HepG2 (cell line): ENCODE measurements around the gene ATAD3C. TPM values are rescaled to one million over a fixed set of nuclear protein-coding genes. Genes with fewer than 3 reads are reported as not detected.
A peak's percentile ranks its signal among the peaks of the same experiment; 100 is the strongest.

Experiments
- ARID4A ChIP-seq: sonication (generic); formaldehyde crosslinking; IDR thresholded peaks from 2 replicates; pipeline ENCODE4 v1.5.0; 2020; ENCODE audit warnings: mild to moderate bottlenecking, missing genetic modification reagents, borderline replicate concordance
- ARNTL ChIP-seq: sonication (generic); formaldehyde crosslinking; IDR thresholded peaks from 2 replicates; pipeline ENCODE4 v1.4.0; 2020; ENCODE audit warnings: mild to moderate bottlenecking, missing genetic modification reagents
- CBX5 ChIP-seq: sonication (generic); formaldehyde crosslinking; IDR thresholded peaks from 2 replicates; pipeline ENCODE4 v1.4.0; 2020; ENCODE audit warnings: missing genetic modification reagents, borderline replicate concordance
- DBP ChIP-seq: sonication (generic); formaldehyde crosslinking; IDR thresholded peaks from 2 replicates; pipeline ENCODE4 v1.4.0; 2020; ENCODE audit warnings: missing genetic modification reagents; ENCODE audit errors: not compliant biosample characterization
- FOXM1 ChIP-seq: sonication (generic); formaldehyde crosslinking; IDR thresholded peaks from 2 replicates; pipeline ENCODE4 v1.5.0; 2020; ENCODE audit warnings: missing genetic modification reagents
- HOXA5 ChIP-seq: sonication (generic); formaldehyde crosslinking; IDR thresholded peaks from 2 replicates; pipeline ENCODE4 v1.4.0; 2020; ENCODE audit warnings: missing genetic modification reagents
- LBX2 ChIP-seq: sonication (generic); formaldehyde crosslinking; IDR thresholded peaks from 2 replicates; pipeline ENCODE4 v1.5.0; 2020; ENCODE audit warnings: missing genetic modification reagents, mild to moderate bottlenecking, borderline replicate concordance
- MLX ChIP-seq: IDR thresholded peaks from 2 replicates; pipeline ENCODE4 v1.6.1; 2016
- MXD3 ChIP-seq: IDR thresholded peaks from 2 replicates; pipeline ENCODE4 v1.6.1; 2016; ENCODE audit warnings: mild to moderate bottlenecking, missing biosample characterization, missing genetic modification reagents
- RFX1 ChIP-seq: fragments of 450-650 bp; IDR thresholded peaks from 2 replicates; pipeline ENCODE4 v1.6.1; 2017
- SMARCE1 ChIP-seq: fragments of 450-650 bp; IDR thresholded peaks from 2 replicates; pipeline ENCODE4 v1.6.1; 2017; ENCODE audit warnings: borderline replicate concordance
- STAT5B ChIP-seq: sonication (generic); formaldehyde crosslinking; IDR thresholded peaks from 2 replicates; pipeline ENCODE4 v1.4.0; 2020; ENCODE audit warnings: missing genetic modification reagents
- ZNF333 ChIP-seq: sonication (generic); formaldehyde crosslinking; IDR thresholded peaks from 2 replicates; pipeline ENCODE4 v1.4.0; 2020; ENCODE audit warnings: mild to moderate bottlenecking, missing genetic modification reagents, borderline replicate concordance
- ZNF382 ChIP-seq: sonication (generic); formaldehyde crosslinking; IDR thresholded peaks from 2 replicates; pipeline ENCODE4 v1.5.0; 2020; ENCODE audit warnings: missing genetic modification reagents, mild to moderate bottlenecking, borderline replicate concordance
- ZNF503 ChIP-seq: sonication (generic); formaldehyde crosslinking; IDR thresholded peaks from 2 replicates; pipeline ENCODE4 v1.4.0; 2020; ENCODE audit warnings: missing genetic modification reagents
- ZNF614 ChIP-seq: IDR thresholded peaks from 2 replicates; pipeline ENCODE4 v1.6.1; 2018; ENCODE audit warnings: missing biosample characterization, missing genetic modification reagents, inconsistent platforms, borderline replicate concordance
- ZNF674 ChIP-seq: sonication (generic); formaldehyde crosslinking; IDR thresholded peaks from 2 replicates; pipeline ENCODE4 v1.5.0; 2020; ENCODE audit warnings: low read depth, mild to moderate bottlenecking, missing genetic modification reagents
- ZNF737 ChIP-seq: sonication (generic); formaldehyde crosslinking; IDR thresholded peaks from 2 replicates; pipeline ENCODE4 v1.5.0; 2020; ENCODE audit warnings: missing genetic modification reagents, mild to moderate bottlenecking, borderline replicate concordance
- ZNF770 ChIP-seq: sonication (generic); formaldehyde crosslinking; IDR thresholded peaks from 2 replicates; pipeline ENCODE4 v1.5.0; 2020; ENCODE audit warnings: mild to moderate bottlenecking, missing genetic modification reagents
- polyA plus RNA-seq, 8 experiments: library from polyadenylated mRNA; depleted of rRNA in 3 of 8; stranded (reverse) in 7 of 8; unstranded in 1 of 8; fragments of >200 nt; fragmentation: Illumina TruSeq in 4 of 8; extraction: Trizol in 4 of 8; gene quantifications; 2 replicates each; pipeline versions ENCODE4 v1.2.1 to v1.2.3, GENCODE V29; 2011 to 2016; ENCODE audit warnings: low read depth in 4 of 8, missing spikeins in 1 of 8, mixed read lengths in 1 of 8; ENCODE audit not compliant: insufficient read depth in 1 of 8
- total RNA-seq, 5 experiments: library from RNA; depleted of rRNA; stranded (reverse); fragments of >200 nt; fragmentation: Illumina TruSeq; extraction: Trizol; gene quantifications; 2 replicates each; pipeline ENCODE4 v1.2.3, GENCODE V29; 2016; ENCODE audit warnings: low read depth in 1 of 5

ATAD3C gene
- total and polyA plus RNA-seq, 2 of the 13 experiments (the other 11 are each of a cell fraction or from before 2014, with no cell fraction given) = 2.4 to 3.2 TPM

GRCh38 chr1:1471389-1472052 lies 22.0 kb downstream of the ATAD3C start, which contains the start of gene ATAD3B (continued):
- TF ChIP-seq DBP = no peak
- TF ChIP-seq RFX1 = peak; percentile 15; the same call in 1 of the 2 replicates
- TF ChIP-seq HOXA5 (CRISPR knock-in tag) = peak; percentile 35; the same call in 1 of the 2 replicates
- no peak for TF ChIP-seq LBX2 (CRISPR knock-in tag)
- TF ChIP-seq ZNF674 (CRISPR knock-in tag) = no peak
- no peak for TF ChIP-seq FOXM1 (CRISPR knock-in tag)
- no peak for TF ChIP-seq ZNF770 (CRISPR knock-in tag)
- TF ChIP-seq ZNF333 = peak; percentile 62; the same call in 1 of the 2 replicates
- TF ChIP-seq SMARCE1 = no peak
- TF ChIP-seq ZNF382 (CRISPR knock-in tag) = no peak
- TF ChIP-seq ZNF614 (CRISPR knock-in tag) = no peak
- peak; percentile 59; the same call in 1 of the 2 replicates for TF ChIP-seq MXD3 (CRISPR knock-in tag)
- peak; percentile 59; the same call in 1 of the 2 replicates for TF ChIP-seq CBX5 (CRISPR knock-in tag)
- TF ChIP-seq STAT5B = no peak
- TF ChIP-seq MLX (CRISPR knock-in tag) = no peak
- TF ChIP-seq ZNF737 (CRISPR knock-in tag) = no peak
- no peak for TF ChIP-seq ZNF503 (CRISPR knock-in tag)
- peak; percentile 95 for TF ChIP-seq ARID4A (CRISPR knock-in tag)
- no peak for TF ChIP-seq ARNTL (CRISPR knock-in tag)
